ENCODE results near the gene CAPZA3.

GRCh38 chr12:18752947-18753346 lies 15.0 kb downstream of the CAPZA3 start:
- TF ChIP-seq POLR2A (IDR thresholded peaks at IDR 0.05), result no peak
- TF ChIP-seq, protein P1, sequence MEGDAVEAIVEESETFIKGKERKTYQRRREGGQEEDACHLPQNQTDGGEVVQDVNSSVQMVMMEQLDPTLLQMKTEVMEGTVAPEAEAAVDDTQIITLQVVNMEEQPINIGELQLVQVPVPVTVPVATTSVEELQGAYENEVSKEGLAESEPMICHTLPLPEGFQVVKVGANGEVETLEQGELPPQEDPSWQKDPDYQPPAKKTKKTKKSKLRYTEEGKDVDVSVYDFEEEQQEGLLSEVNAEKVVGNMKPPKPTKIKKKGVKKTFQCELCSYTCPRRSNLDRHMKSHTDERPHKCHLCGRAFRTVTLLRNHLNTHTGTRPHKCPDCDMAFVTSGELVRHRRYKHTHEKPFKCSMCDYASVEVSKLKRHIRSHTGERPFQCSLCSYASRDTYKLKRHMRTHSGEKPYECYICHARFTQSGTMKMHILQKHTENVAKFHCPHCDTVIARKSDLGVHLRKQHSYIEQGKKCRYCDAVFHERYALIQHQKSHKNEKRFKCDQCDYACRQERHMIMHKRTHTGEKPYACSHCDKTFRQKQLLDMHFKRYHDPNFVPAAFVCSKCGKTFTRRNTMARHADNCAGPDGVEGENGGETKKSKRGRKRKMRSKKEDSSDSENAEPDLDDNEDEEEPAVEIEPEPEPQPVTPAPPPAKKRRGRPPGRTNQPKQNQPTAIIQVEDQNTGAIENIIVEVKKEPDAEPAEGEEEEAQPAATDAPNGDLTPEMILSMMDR (IDR thresholded peaks at IDR 0.05), result no peak
